GM19463 (cell line): ENCODE data around the gene CCNY.

Experiments used
- ATAC-seq: cut with Tn5 transposase; IDR thresholded peaks from one replicate; pipeline ENCODE4 v1.9.1; 2021; ENCODE audit warnings: mild to moderate bottlenecking, moderate library complexity; ENCODE audit not compliant: unreplicated experiment

The CCNY gene

DNA sequence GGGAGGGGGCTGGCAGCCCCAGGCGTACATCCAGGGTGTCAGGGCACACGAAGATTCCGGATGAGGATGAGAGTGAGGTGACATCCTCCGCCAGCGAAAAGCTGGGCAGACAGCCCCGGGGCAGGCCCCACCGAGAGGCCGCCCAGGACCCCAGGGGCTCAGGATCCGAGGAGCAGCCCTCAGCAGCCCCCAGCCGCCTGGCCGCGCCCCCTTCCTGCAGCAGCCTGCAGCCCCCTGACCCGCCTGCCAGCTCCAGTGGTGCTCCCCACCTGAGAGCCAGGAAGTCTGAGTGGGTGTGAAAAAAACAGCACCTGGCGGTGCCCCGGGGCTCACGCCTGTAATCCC is 272.0 kb downstream of the CCNY start:
- no peak for ATAC-seq

GRCh38 chr10:35611750-35612149 is 275.4 kb downstream of the CCNY start:
- no peak for ATAC-seq

- ATAC-seq = no peak
Observed at GRCh38 chr10:35612385-35613106, 276.2 kb downstream of the CCNY start.

DNA sequence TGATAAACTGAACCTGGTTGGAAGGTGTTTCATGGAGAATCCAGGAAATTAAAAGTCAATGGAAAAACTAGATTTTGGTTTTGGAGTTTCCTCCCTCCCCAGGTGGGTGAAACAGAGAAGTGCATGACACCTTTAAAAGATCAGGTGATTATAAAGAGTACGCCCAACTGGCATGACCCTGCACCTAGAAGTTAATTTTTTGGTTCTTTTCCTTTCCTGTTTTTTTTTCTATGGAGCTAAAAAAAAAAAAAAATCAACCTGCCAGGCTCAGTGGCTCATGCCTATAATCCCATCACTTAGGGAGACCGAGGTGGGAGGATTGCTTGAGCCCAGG is 276.8 kb downstream of the CCNY start:
- ATAC-seq = no peak

DNA sequence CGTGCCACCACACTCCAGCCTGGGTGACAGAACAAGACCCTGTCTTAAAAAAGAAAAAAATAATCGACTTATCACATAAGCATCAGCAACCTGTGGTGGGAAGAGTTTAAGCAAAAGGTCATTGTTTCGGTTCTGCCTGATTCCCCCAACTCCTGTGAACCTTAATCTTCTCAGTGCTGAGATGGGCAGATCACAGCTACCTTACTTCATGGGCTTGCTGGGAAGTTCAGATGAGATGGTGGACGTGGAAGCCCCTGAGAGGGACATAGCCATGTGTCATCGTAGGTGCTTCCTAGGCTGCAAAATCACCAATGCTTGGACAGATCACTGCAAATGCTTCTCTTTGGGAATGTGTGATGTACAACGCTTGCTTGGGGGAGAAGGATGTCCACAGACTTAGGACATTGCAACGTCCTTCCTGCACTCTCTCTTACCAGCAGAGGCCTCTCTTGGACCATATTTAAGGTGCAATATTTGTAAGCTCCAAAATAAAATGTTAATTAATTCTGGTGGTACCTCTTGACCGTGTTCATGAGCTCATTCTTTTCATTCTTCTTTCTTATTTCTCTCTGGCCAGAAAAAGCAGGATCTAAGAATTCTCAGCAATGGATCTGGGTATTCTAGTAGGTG is 277.4 kb downstream of the CCNY start:
- no peak for ATAC-seq

DNA sequence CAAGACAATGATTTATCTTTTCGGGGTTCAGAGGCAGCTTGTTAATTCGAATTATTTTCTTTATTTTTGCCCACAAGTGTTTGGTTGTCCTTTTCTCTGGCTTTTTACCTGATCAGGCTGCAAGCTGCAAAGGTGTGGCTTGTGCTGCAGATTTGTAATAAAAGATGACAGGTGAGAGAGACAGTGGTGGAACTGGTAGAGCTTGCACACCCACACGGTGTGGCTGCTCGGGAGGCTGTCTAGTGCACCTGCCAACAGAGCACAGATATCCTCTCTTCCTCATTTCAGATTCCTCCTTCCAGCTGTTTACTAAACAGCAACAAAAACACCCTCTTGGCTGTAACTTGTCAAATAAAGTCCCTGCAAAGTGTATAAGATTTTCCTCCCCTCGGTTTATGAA is 278.0 kb downstream of the CCNY start:
- ATAC-seq = no peak
